HepG2 (cell line): ENCODE results near the gene GRK5. TPM values are rescaled to one million over a fixed set of nuclear protein-coding genes. Genes with fewer than 3 reads are reported as not detected.
A peak's percentile ranks its signal among the peaks of the same experiment; 100 is the strongest.

ENCODE experiments used
- ATAC-seq: fragments of 200-7000 bp; cut with Tn5 transposase; 3 replicates; pipeline ENCODE4 v1.9.1; 2020; ENCODE audit warnings: mild to moderate bottlenecking, moderate library complexity
- BruUV-seq: library from RNA; stranded (reverse); fragments of 400-500 nt; replicated peaks from 2 replicates; lab custom pipeline; 2021; lab: Mats Ljungman, UMichigan
- CTCF ChIA-PET: fragments of 300-600 bp; formaldehyde crosslinking; extraction: SDS; loops from one replicate; lab custom pipeline; 2021; ENCODE audit warnings: low total read pairs, inconsistent platforms, low intra/inter-chr PET ratio; lab: Yijun Ruan, JAX
- POLR2A ChIA-PET: fragments of 350-600 bp; sonication (Branson Sonifier 250); formaldehyde crosslinking; loops from one replicate; lab custom pipeline; 2020; ENCODE audit warnings: antibody characterized with exemption, inconsistent platforms; lab: Yijun Ruan, JAX
- DNase-seq: peaks from one replicate; pipeline ENCODE4 v3.0.0-alpha.2; 2015; ENCODE audit warnings: low spot score
- FAIRE-seq: peaks from 3 replicates; lab custom pipeline; 2011; peaks lifted over from hg19 to GRCh38; lab: Jason Lieb, UNC
- H2AFZ ChIP-seq: one replicate; pipeline ENCODE4 v1.6.1; 2011; ENCODE audit warnings: low read length, inconsistent platforms
- H3K27ac ChIP-seq: fragments of 300-600 bp; 3 replicates; pipeline ENCODE4 v1.8.0; 2011; ENCODE audit warnings: mixed run types, mild to moderate bottlenecking, mixed read lengths, low read length, inconsistent platforms; ENCODE audit not compliant: insufficient read depth; ENCODE audit errors: extremely low read length
- H3K27me3 ChIP-seq, 2 experiments: fragments of 200-600 bp in 1 of 2; 2 replicates in 1 of 2; 3 replicates in 1 of 2; pipeline versions ENCODE4 v1.6.0 to v1.8.0; 2011; ENCODE audit warnings: low read length in 2 of 2, mild to moderate bottlenecking in 2 of 2, moderate library complexity in 2 of 2, inconsistent platforms in 1 of 2; ENCODE audit not compliant: insufficient read depth in 2 of 2, control insufficient read depth in 1 of 2
- H3K36me3 ChIP-seq, 2 experiments: fragments of 200-600 bp in 1 of 2; replicated peaks in 1 of 2; 2 replicates in 1 of 2; 3 replicates in 1 of 2; pipeline versions ENCODE4 v1.5.1 to v1.8.0; 2011; ENCODE audit warnings: low read length in 2 of 2, inconsistent platforms in 1 of 2; ENCODE audit not compliant: insufficient read depth in 2 of 2, control insufficient read depth in 1 of 2
- H3K4me1 ChIP-seq: 2 replicates; pipeline ENCODE4 v1.5.1; 2012; ENCODE audit warnings: low read length, inconsistent platforms; ENCODE audit not compliant: insufficient read depth
- H3K4me2 ChIP-seq: 2 replicates; pipeline ENCODE4 v1.6.0; 2011; ENCODE audit warnings: low read depth, low read length, inconsistent platforms
- H3K4me3 ChIP-seq, 3 experiments: fragments of 200-600 bp in 1 of 3; sonication (generic), shearing (Covaris generic) in 1 of 3; replicated peaks in 1 of 3; 2 replicates each; pipeline ENCODE4 v1.5.1; 2011 to 2016; ENCODE audit warnings: low read length in 3 of 3, inconsistent platforms in 2 of 3, low read depth in 2 of 3, mild to moderate bottlenecking in 2 of 3, control low read depth in 1 of 3, mixed read lengths in 1 of 3; ENCODE audit not compliant: insufficient read depth in 1 of 3
- H3K79me2 ChIP-seq: one replicate; pipeline ENCODE4 v1.6.1; 2011; ENCODE audit warnings: low read length, inconsistent platforms; ENCODE audit not compliant: insufficient read depth
- H3K9ac ChIP-seq: 2 replicates; pipeline ENCODE4 v1.6.0; 2011; ENCODE audit warnings: mild to moderate bottlenecking, low read depth, low read length, inconsistent platforms; ENCODE audit not compliant: insufficient read depth
- H3K9me3 ChIP-seq: 2 replicates; pipeline ENCODE4 v1.5.1; 2012; ENCODE audit warnings: mild to moderate bottlenecking, low read length
- H4K20me1 ChIP-seq: 2 replicates; pipeline ENCODE4 v1.6.0; 2011; ENCODE audit warnings: inconsistent platforms, mild to moderate bottlenecking, low read length, moderate library complexity; ENCODE audit not compliant: insufficient read depth
- ARHGAP35 ChIP-seq: sonication (generic); formaldehyde crosslinking; IDR thresholded peaks from 2 replicates; pipeline ENCODE4 v1.9.0; 2022; ENCODE audit warnings: mild to moderate bottlenecking, inconsistent platforms, moderate library complexity, missing genetic modification reagents, borderline replicate concordance
- ATAD3A ChIP-seq: sonication (generic); formaldehyde crosslinking; IDR thresholded peaks from 2 replicates; pipeline ENCODE4 v1.4.0; 2020; ENCODE audit warnings: missing genetic modification reagents
- ATF7 ChIP-seq, 2 experiments: fragments of 450-650 bp in 1 of 2; sonication (generic) in 1 of 2; formaldehyde crosslinking in 1 of 2; IDR thresholded peaks; 2 replicates each; pipeline versions ENCODE4 v1.4.0 to v1.6.1; 2016 to 2020; ENCODE audit warnings: antibody characterized with exemption in 1 of 2, mild to moderate bottlenecking in 1 of 2, missing genetic modification reagents in 1 of 2
- CEBPZ ChIP-seq: IDR thresholded peaks from 2 replicates; pipeline ENCODE4 v1.6.1; 2012; ENCODE audit warnings: low read length, improper control_type of control experiment
- HNRNPK ChIP-seq: fragments of 200-400 bp; formaldehyde crosslinking; IDR thresholded peaks from 2 replicates; pipeline ENCODE4 v1.6.1; 2018; ENCODE audit warnings: low read length, low read depth, moderate library complexity, mild to moderate bottlenecking; ENCODE audit not compliant: poor library complexity, severe bottlenecking
- MAF1 ChIP-seq: sonication (generic); formaldehyde crosslinking; IDR thresholded peaks from 2 replicates; pipeline ENCODE4 v1.5.0; 2020; ENCODE audit warnings: missing genetic modification reagents, borderline replicate concordance
- MBNL3 ChIP-seq: fragments of 250-450 bp; sonication (Bioruptor Pico); conservative IDR thresholded peaks from 2 replicates; pipeline ENCODE4 v1.8.0; 2022; ENCODE audit warnings: mild to moderate bottlenecking, inconsistent platforms
- NFKBIZ ChIP-seq: IDR thresholded peaks from 2 replicates; pipeline ENCODE4 v1.6.1; 2018; ENCODE audit warnings: missing genetic modification reagents, missing compliant biosample characterization
- PCBP2 ChIP-seq: fragments of 200-400 bp; formaldehyde crosslinking; optimal IDR thresholded peaks from 2 replicates; pipeline ENCODE3; 2018; ENCODE audit warnings: low read length, low read depth; ENCODE audit not compliant: poor library complexity, severe bottlenecking
- RXRB ChIP-seq: IDR thresholded peaks from 2 replicates; pipeline ENCODE4 v1.6.1; 2016; ENCODE audit warnings: borderline replicate concordance, missing genetic modification reagents, missing compliant biosample characterization
- SIX1 ChIP-seq: sonication (generic); formaldehyde crosslinking; IDR thresholded peaks from 2 replicates; pipeline ENCODE4 v1.4.0; 2020; ENCODE audit warnings: missing genetic modification reagents, borderline replicate concordance
- STAT6 ChIP-seq: sonication (generic); formaldehyde crosslinking; IDR thresholded peaks from 2 replicates; pipeline ENCODE4 v1.4.0; 2020; ENCODE audit warnings: missing genetic modification reagents, mild to moderate bottlenecking, borderline replicate concordance
- ZBTB44 ChIP-seq: sonication (generic); formaldehyde crosslinking; IDR thresholded peaks from 2 replicates; pipeline ENCODE4 v1.4.0; 2020; ENCODE audit warnings: missing genetic modification reagents
- ZNF143 ChIP-seq: sonication (generic); formaldehyde crosslinking; IDR thresholded peaks from 2 replicates; pipeline ENCODE4 v1.4.0; 2020; ENCODE audit warnings: missing genetic modification reagents
- ZNF558 ChIP-seq: sonication (generic); formaldehyde crosslinking; IDR thresholded peaks from 2 replicates; pipeline ENCODE4 v1.9.0; 2022; ENCODE audit warnings: mild to moderate bottlenecking, missing genetic modification reagents, borderline replicate concordance
- ZNF749 ChIP-seq: sonication (generic); formaldehyde crosslinking; IDR thresholded peaks from 2 replicates; pipeline ENCODE4 v1.8.0; 2022; ENCODE audit warnings: mild to moderate bottlenecking, missing genetic modification reagents, moderate library complexity, borderline replicate concordance
- ZNF788 ChIP-seq: sonication (generic); formaldehyde crosslinking; IDR thresholded peaks from 2 replicates; pipeline ENCODE4 v1.5.0; 2020; ENCODE audit warnings: mild to moderate bottlenecking, missing genetic modification reagents, borderline replicate concordance
- WGBS: methylation state at CpG from one replicate; pipeline ENCODE4 v1.1.6; 2017; ENCODE audit warnings: low lambda C conversion rate; 5-methylcytosine and 5-hydroxymethylcytosine counted together
- in situ Hi-C: cut with HindIII; loops from 2 replicates; pipeline ENCODE4 v1.10.0; 2017; ENCODE audit warnings: low pct_unique_long_range_greater_than_20kb; ENCODE audit not compliant: extremely low pct_ligation_motif_present
- intact Hi-C: fragments of 100-400 bp; cut with micrococcal nuclease; formaldehyde crosslinking; loops from one replicate; pipeline ENCODE4 v1.10.0; 2022; ENCODE audit not compliant: unreplicated experiment
- polyA plus RNA-seq, 8 experiments: library from polyadenylated mRNA; depleted of rRNA in 3 of 8; stranded (reverse) in 7 of 8; unstranded in 1 of 8; fragments of >200 nt; fragmentation: Illumina TruSeq in 4 of 8; extraction: Trizol in 4 of 8; gene quantifications; 2 replicates each; pipeline versions ENCODE4 v1.2.1 to v1.2.3, GENCODE V29; 2011 to 2016; ENCODE audit warnings: low read depth in 4 of 8, missing spikeins in 1 of 8, mixed read lengths in 1 of 8; ENCODE audit not compliant: insufficient read depth in 1 of 8
- total RNA-seq, 5 experiments: library from RNA; depleted of rRNA; stranded (reverse); fragments of >200 nt; fragmentation: Illumina TruSeq; extraction: Trizol; gene quantifications; 2 replicates each; pipeline ENCODE4 v1.2.3, GENCODE V29; 2016; ENCODE audit warnings: low read depth in 1 of 5

GRK5 gene
- total and polyA plus RNA-seq, 2 of the 13 experiments (the other 11 are each of a cell fraction or from before 2014, with no cell fraction given): 10.4 to 12.6 TPM

GRCh38 chr10:119215371-119215770 lies 8.0 kb downstream of the GRK5 start:
- TF ChIP-seq PCBP2 (peak; percentile 45), MAF1 (CRISPR knock-in tag) (no peak), ZNF558 (CRISPR knock-in tag) (no peak), ATAD3A (no peak), ZBTB44 (CRISPR knock-in tag) (no peak), SIX1 (no peak), RXRB (no peak), CEBPZ (no peak), NFKBIZ (no peak), MBNL3 (CRISPR knock-in tag) (no peak), HNRNPK (peak; percentile 43), ZNF143 (CRISPR knock-in tag) (no peak), ZNF749 (no peak), STAT6 (CRISPR knock-in tag) (no peak), ZNF788 (CRISPR knock-in tag) (no peak), ARHGAP35 (CRISPR knock-in tag) (no peak), ATF7 (IDR thresholded peaks at IDR 0.05) (no peak), ATF7 (CRISPR knock-in tag; IDR thresholded peaks at IDR 0.05) (no peak)
- in situ Hi-C loops: no loop called here
- Histone ChIP-seq H3K9me3 (no peaks in the 10 kb centered on the region), H3K4me1 (peaks cover 56% of the 10 kb centered on the region), H4K20me1 (no peaks in the 10 kb centered on the region), H3K27me3 (no peaks in the 10 kb centered on the region), H3K79me2 (peaks cover 20% of the 10 kb centered on the region), H3K27ac (no peak overlapping the region), H3K4me2 (no peak overlapping the region), H3K4me3 (no peak overlapping the region), H3K36me3 (peaks cover 0 to 6% of the 10 kb centered on the region in 2 experiments; a peak in 2 of 5 replicates), H2AFZ (no peak overlapping the region), H3K9ac (no peak overlapping the region)
- ChIA-PET POLR2A (no interaction called here), CTCF (no interaction called here)
- BruUV-seq: no TSS peak
- no peak for FAIRE-seq
- intact Hi-C loops: no loop called here
- WGBS: 97% methylated on average over 2 of the region's 2 CpGs
- ATAC-seq: no peak
- DNase-seq: no peak
